Measurements from ENCODE around the gene PPP2R3C.

DNA sequence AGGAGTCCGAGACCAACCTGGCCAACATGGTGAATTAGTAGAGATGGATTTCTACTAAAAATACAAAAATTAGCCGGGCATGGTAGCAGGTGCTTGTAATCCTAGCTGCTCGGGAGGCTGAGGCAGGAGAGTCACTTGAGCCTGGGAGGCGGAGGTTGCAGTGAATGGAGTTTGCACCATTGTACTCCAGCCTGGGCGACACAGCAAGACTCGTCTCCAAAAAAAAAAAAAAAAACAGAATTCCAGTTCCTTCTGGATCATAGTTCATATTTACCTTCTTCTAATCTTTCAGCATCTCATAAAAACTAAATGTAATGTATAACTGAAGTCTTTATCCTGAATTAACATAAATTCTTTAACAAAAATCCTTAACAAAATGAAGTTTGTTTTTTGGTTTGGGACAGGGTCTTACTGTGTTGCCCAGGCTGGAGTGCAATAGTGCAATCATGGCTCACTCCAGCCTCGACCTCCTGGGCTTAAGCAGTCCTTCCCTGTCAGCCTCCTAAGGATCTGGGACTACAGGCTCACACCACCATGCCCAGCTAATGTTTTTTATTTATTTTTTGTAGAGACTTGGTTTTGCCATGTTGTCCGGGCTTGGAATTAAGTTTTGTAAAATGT, 38.1 kb downstream of the PPP2R3C start:
- TF ChIP-seq RAD21 (conservative IDR thresholded peaks at IDR 0.05) = no peak
- no peak for TF ChIP-seq EZH2 (IDR thresholded peaks at IDR 0.05; ENCODE audit: borderline replicate concordance, insufficient read depth, low read length, poor library complexity, severe bottlenecking)
